ENCODE results near the gene REPS2. TPM values are rescaled to one million over a fixed set of nuclear protein-coding genes. Genes with fewer than 3 reads are reported as not detected.

Gene REPS2
- polyA plus RNA-seq, 1 experiment, result 0.04 TPM

GRCh38 chrX:17032351-17032750, 85.9 kb downstream of the REPS2 start:
- no peak for DNase-seq (ENCODE audit: low read depth)
- ChIA-PET POLR2A (no interaction called here), CTCF (interaction anchor here (1.8 kb wide), 1 partner anchor 14 kb away, joined by 4 read pairs; no protein-coding TSS in a partner anchor)
- TF ChIP-seq, protein P1, sequence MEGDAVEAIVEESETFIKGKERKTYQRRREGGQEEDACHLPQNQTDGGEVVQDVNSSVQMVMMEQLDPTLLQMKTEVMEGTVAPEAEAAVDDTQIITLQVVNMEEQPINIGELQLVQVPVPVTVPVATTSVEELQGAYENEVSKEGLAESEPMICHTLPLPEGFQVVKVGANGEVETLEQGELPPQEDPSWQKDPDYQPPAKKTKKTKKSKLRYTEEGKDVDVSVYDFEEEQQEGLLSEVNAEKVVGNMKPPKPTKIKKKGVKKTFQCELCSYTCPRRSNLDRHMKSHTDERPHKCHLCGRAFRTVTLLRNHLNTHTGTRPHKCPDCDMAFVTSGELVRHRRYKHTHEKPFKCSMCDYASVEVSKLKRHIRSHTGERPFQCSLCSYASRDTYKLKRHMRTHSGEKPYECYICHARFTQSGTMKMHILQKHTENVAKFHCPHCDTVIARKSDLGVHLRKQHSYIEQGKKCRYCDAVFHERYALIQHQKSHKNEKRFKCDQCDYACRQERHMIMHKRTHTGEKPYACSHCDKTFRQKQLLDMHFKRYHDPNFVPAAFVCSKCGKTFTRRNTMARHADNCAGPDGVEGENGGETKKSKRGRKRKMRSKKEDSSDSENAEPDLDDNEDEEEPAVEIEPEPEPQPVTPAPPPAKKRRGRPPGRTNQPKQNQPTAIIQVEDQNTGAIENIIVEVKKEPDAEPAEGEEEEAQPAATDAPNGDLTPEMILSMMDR (IDR thresholded peaks at IDR 0.05; ENCODE audit: insufficient read depth, low read depth, low read length), result no peak
- Histone ChIP-seq H3K36me3 (ENCODE audit: control insufficient read depth, insufficient read depth, low read length) (no peaks in the 10 kb centered on the region), H3K27me3 (ENCODE audit: control insufficient read depth, insufficient read depth, low read length) (no peaks in the 10 kb centered on the region), H3K4me3 (ENCODE audit: low read depth, low read length) (no peak overlapping the region)

- no peak for DNase-seq (ENCODE audit: low read depth)
- Histone ChIP-seq H3K36me3 (ENCODE audit: control insufficient read depth, insufficient read depth, low read length) (no peaks in the 10 kb centered on the region), H3K27me3 (ENCODE audit: control insufficient read depth, insufficient read depth, low read length) (peaks cover 2% of the 10 kb centered on the region; the same call in 1 of the 2 replicates), H3K4me3 (ENCODE audit: low read depth, low read length) (no peak overlapping the region)
- CTCF ChIA-PET, result interaction anchor here (1.1 kb wide), 1 partner anchor 150 kb away, joined by 3 read pairs; no protein-coding TSS in a partner anchor
- TF ChIP-seq, protein P1 (IDR thresholded peaks at IDR 0.05; ENCODE audit: insufficient read depth, low read depth, low read length), result no peak
- POLR2A ChIA-PET, result no interaction called here
Measured at GRCh38 chrX:17033225-17033624, 86.8 kb downstream of the REPS2 start.

DNA sequence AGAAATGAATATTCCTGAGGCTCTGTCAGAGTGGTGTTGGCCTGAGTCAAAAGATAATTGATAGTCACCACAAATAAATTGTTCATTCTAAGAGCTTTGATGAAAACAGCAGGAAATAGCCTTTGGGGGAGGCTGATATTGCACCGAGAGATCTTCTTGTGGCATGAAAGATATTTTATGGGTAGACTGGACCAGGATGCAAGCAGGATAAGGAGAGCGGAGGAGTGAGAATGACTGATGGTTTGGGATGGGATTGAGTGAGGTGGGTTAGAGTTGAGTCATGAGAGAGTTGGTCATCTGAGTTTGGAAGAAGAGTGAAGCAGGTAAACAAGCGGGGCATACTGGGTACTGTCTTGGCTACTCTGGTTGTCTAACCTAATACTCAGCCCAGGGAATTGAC, 88.7 kb downstream of the REPS2 start:
- ChIA-PET CTCF (no interaction called here), POLR2A (no interaction called here)
- H3K4me3 ChIP-seq (ENCODE audit: low read depth, low read length), result no peak overlapping the region
- DNase-seq (ENCODE audit: low read depth), result no peak
- no peaks in the 10 kb centered on the region for H3K36me3 ChIP-seq (ENCODE audit: control insufficient read depth, insufficient read depth, low read length)
- TF ChIP-seq, protein P1 (IDR thresholded peaks at IDR 0.05; ENCODE audit: insufficient read depth, low read depth, low read length), result no peak
- peaks cover 3% of the 10 kb centered on the region; the same call in 1 of the 2 replicates for H3K27me3 ChIP-seq (ENCODE audit: control insufficient read depth, insufficient read depth, low read length)

DNA sequence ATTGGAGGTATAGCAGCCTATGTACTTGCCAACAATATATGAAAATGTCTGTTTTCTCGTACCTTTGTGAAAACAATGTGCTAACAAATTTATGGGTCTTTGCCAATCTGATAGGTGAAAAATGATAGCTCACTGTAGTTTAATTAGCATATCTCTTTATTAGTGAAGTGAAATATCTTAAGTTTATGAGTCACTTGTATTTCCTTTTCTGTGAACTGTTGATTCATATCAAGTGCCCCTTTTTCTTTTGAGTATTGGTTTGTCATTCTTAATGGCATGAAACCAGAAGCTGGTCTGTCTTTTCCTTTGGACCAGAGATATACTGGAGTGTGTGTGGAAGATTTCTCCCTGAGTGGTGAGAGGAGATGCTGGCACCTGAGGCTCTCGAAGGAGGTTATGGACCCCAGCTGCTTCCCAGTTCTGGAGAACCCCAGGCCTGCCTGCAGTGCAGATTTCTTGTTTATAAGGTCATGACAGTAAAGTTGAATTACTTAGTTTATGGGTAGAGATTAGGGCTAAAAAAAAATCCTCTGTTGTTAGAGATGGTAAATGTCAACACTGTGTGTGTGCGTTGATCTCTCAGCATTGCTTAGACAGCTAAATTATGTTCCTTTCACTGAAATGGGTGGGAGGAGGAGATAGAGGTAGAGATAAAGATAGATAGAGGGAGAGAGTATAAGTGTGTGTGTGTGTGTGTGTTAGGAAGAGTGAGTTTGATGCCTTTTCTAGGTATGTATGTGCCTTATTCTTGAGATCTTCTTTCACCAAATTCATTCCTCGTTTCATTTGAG, 89.9 kb downstream of the REPS2 start:
- DNase-seq (ENCODE audit: low read depth), result no peak
- ChIA-PET CTCF (no interaction called here), POLR2A (no interaction called here)
- Histone ChIP-seq H3K36me3 (ENCODE audit: control insufficient read depth, insufficient read depth, low read length) (no peaks in the 10 kb centered on the region), H3K4me3 (ENCODE audit: low read depth, low read length) (no peak overlapping the region), H3K27me3 (ENCODE audit: control insufficient read depth, insufficient read depth, low read length) (peaks cover 5% of the 10 kb centered on the region; the same call in 1 of the 2 replicates)
- TF ChIP-seq, protein P1 (IDR thresholded peaks at IDR 0.05; ENCODE audit: insufficient read depth, low read depth, low read length), result no peak

- H3K36me3 ChIP-seq (ENCODE audit: control insufficient read depth, insufficient read depth, low read length), result no peaks in the 10 kb centered on the region
- ChIA-PET CTCF (interaction anchor here (1.3 to 1.5 kb wide), 2 partner anchors 9 to 145 kb away, joined by 5 to 8 read pairs; no protein-coding TSS in a partner anchor), POLR2A (no interaction called here)
- TF ChIP-seq, protein P1 (IDR thresholded peaks at IDR 0.05; ENCODE audit: insufficient read depth, low read depth, low read length), result no peak
- DNase-seq (ENCODE audit: low read depth), result no peak
- H3K4me3 ChIP-seq (ENCODE audit: low read depth, low read length), result no peak overlapping the region
- peaks cover 8% of the 10 kb centered on the region for H3K27me3 ChIP-seq (ENCODE audit: control insufficient read depth, insufficient read depth, low read length)
Measured at GRCh38 chrX:17038277-17038676, 91.8 kb downstream of the REPS2 start.

All from BJ (cell line).